Limb (tissue), 2 donors: ENCODE data around the gene NPHP4.

ENCODE experiments used
- DNase-seq, 2 donors: peaks; one replicate each; pipeline ENCODE4 v3.0.0-alpha.2; 2016; ENCODE audit errors: extremely low spot score in 2 of 2

Gene NPHP4

GRCh38 chr1:5973771-5974170, 18.5 kb downstream of the NPHP4 start:
- DNase-seq, result no peak

GRCh38 chr1:5972198-5972520, 20.1 kb downstream of the NPHP4 start:
- DNase-seq, result no peak

DNA sequence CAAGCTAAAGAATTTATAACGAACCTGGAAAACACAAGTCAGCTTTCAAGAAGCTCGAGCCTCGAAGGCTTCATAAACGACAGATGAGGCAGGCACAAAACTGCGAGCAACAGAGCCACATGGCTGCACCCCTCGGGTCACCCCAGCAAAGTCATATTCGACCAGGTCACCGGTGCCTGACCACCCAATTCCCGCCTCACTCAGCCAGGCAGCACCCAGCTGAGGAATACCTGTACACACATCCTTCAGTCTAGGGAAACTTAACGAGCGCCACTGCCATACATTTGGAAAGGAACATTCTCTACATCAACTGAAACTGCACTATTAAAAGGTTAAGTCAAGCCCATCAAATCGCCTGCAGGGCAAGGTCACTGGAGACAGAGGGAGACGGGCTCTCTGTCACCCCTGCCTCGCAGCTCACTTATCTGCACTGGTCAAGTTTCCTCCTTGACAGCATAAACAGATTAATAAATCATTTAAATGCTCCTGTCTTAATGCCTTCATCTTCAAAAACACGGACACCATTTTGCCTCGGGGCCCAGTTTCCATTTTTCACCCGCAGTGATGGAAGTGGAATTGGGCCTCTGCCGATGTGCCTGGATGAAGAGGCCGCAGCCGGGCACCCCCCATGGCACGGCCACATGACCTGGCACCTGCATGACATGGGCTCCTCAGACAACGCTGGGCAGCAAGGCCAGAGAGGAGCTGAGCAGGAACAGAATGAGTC, 20.6 kb downstream of the NPHP4 start:
- DNase-seq, result no peak

- no peak for DNase-seq
These were observed 21.5 kb downstream of the NPHP4 start for GRCh38 chr1:5970610-5971273.

GRCh38 chr1:5969168-5969567, 23.1 kb downstream of the NPHP4 start:
- no peak for DNase-seq

- no peak for DNase-seq
These were observed 24.0 kb downstream of the NPHP4 start for GRCh38 chr1:5968161-5968736.

DNA sequence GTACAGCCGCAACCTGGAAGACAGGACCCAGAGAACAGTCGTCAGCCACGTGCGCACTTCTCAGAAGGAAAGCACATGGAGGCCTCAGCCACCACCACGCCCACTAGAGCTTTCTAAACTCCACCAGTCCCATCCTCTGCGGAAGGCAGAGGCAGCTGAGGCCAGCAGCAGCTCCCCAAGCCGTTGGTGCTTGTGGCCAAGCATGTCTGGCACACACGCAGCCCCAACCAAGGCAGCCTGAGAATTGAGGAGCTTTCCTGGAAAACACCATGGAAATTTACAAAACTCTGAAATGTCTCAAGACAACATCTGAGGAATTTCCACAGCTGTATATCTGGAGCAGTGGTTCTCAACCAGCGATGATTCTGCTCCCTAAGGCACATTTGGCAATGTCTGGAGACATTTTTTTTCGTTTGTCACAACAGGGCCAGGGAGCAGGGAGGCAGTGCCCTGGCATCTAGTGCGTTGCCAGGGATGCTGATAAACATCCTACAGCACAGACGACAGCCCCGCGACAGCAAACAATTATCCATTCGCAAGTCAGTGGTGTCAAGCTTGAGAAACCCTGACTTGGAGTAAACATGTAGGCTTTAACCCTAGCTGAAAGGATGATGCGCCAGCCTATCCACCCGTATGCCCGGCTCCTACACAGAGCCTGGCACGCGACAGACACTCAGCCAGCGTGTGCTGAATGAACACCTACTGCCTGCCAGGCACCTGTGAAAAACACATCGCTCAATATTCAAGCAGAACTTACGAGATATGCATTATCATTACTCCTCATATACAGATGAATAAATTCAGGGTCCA, 24.7 kb downstream of the NPHP4 start:
- DNase-seq, result no peak

DNA sequence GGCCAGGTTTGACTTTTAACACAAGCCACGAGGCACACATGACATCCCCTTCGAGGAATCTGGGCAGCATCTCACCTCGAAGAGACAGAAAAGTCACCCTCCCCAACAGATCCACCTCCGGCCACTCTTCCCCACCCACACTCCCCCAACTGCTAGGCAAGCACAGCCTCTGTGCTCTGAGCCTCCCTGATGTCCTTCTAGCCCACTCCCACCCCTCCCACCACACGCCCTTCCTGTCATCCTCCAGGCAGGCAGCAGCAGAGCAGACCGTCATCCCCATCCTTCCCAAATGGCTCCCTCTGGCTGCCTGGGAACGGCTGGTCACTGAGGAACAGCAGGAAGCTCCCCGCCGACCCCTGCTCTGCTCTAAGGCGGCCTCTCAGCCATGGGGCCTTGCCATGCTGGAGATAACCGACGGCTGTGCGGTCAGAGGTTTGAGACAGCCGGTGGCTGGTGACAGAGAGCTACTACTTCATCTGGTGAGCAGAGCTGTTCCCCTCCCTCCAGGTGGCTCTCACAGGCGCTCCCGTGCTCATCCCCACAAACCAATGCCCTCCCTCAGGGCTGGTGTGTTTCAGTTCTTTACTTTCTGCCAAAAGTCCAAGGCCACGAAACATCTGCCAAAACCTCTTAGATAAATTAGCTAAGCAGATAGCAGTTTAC, 25.6 kb downstream of the NPHP4 start:
- DNase-seq, result no peak

GRCh38 chr1:5965586-5966131, 26.6 kb downstream of the NPHP4 start:
- no peak for DNase-seq

DNA sequence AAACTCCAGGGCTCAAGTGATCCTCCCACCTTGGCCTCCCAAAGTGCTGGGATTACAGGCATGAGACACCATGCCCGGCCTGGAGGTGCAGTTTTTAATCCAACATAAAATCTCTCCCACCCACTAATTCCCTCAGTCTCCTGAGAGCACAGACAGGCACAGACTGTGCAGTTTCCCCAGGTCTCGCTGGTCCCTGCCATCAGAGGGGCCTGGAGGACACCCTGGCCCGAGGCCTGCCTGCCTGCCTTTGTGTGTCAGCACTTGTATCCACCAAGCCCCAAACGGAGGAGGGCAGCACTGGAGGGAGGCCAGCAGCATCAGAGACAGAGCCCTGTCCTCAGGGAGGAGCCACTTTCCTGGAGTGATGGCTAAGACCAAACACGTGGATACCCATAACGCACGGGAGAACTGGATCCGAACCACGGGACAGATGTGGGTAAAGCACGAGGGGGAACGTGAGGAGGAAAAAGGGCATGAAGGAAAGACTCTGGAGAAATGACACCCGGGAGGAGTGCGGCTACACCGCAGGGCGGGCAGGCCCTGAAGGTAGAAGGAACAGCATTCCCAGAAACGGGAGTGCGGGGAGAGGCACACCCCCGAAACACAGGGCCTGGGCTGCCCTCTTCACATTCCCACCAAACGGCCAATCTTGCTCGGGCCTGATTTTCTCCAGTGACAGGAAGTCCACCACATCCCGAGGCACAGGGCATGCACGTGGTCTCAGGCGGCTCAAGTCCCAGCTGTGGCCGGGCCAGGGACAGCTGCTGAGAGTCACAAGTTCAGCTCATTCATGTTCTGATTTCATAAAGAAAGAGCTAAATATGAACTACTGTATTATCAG, 29.7 kb downstream of the NPHP4 start:
- no peak for DNase-seq

- DNase-seq, result no peak
These were observed 30.6 kb downstream of the NPHP4 start for GRCh38 chr1:5961601-5962000.

- DNase-seq, result no peak
These were observed 31.9 kb downstream of the NPHP4 start for GRCh38 chr1:5960336-5960735.

DNA sequence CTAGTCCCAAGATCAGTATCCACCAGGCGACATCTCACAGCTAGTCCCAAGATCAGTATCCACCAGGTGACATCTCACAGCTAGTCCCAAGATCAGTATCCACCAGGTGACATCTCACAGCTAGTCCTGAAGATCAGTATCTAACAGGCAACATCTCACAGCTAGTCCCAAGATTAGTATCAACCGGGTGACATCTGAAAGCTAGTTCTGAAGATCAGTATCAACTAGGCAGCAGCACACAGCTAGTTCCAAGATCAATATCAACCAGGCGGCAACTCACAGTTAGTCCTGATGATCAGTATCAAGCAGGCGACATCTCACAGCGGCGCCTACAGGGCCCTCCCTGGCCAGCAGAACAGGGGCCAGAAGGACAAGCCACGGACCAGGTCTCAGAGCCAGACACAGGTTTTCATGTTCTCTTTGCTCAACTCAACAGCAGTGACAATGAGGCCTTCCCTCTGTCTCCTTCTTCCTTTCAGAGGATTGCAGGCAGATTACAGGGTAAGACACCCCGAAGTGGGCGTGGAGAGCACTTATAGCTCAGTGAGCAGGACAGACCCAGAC, 32.5 kb downstream of the NPHP4 start:
- no peak for DNase-seq

- DNase-seq, result no peak
These were observed 33.1 kb downstream of the NPHP4 start for GRCh38 chr1:5959087-5959486.

GRCh38 chr1:5956022-5956830, 36.0 kb downstream of the NPHP4 start:
- DNase-seq, result no peak

DNA sequence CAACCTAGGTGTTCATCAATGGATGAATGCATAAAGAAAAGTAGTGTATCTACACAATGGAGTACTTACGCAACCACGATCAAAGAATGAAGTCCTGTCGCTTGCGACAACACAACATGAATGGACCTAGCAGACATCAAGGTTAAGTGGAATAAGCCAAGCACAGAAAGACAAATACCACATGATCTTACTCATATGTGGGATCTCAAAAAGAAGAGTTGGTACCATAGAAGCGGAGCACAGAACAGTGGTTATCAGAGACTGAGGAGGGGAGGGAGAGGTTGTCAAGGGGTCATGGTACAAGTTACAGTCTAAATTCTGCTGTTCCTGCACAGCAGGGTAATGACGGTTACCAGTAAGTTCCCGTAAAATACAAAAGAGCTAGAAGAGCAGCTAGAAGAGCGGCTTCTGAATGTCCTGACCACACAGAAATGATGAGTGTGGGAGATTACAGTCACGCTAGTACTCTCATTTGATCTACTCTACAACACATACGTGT, 36.7 kb downstream of the NPHP4 start:
- DNase-seq, result no peak

DNA sequence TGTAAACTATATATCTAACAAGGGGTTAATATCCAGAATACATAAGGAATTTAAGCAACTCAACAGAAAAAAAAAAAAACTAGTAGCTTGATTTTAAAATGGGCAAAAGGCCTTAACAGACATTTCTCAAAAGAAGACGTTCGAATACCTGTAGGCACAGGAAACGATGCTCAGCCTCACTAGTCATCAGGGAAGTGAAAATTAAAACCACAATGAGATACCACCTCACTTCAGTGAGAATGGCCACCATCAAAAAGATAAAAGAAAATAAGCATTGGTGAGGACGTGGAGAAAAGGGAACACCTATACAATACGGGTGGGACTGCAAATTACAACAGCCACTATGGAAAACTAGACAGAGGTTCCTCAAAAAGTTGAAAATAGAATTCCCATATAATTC, 37.3 kb downstream of the NPHP4 start:
- DNase-seq, result no peak

DNA sequence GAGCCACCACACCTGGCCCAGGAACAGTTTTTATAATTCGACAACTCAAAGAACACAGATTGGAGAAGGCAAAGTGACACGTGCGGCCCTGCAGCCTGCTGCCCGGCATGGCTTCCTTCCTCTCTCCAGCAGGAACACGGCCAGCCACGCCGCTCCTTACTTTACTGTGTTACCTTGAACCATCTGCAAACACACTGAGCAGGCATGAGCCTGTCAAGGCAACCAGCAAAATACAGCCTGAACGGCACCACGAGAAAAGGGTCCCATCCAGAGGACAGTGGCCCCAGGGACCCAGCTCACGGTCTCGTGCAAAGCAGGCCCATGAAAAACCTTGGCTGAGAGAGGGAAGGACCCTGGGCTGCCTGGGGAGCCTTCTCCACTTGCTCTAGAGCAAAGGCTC, 38.8 kb downstream of the NPHP4 start:
- DNase-seq, result no peak

DNA sequence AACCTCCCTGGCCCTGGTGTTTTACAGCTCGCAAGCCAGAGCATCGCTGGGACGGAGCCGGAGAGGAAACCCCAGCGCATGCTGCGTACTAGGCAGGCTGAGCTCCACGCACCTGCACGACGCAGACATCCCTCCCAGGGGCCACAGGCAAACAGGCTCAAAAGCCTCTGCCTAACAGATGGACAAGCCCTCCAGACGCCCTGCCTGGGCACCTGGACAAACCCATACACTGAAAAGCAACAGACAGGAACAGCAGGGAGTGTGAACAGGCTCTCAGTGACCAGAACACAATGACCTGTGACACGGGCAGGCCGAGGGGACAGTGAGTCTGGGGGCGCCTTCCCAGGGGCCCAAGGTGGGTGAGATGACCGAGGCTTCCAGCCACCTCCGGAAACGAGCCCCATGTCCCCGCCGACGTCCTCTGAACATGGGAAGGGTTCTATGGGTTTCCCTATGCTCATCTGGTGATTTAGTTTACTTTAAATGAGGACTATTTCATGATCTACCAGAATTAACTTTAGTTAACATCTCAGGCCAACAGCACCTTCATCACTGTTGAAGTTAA, 40.3 kb downstream of the NPHP4 start:
- DNase-seq, result no peak
